Astrocyte (in vitro differentiated cells and primary cell): Measurements from ENCODE around the gene ATXN1.

Source experiments
- EZH2 ChIP-seq: IDR thresholded peaks from 2 replicates; pipeline ENCODE4 v1.6.1; 2012; ENCODE audit warnings: mild to moderate bottlenecking, low read length, inconsistent platforms; ENCODE audit not compliant: insufficient read depth
- TF ChIP-seq, protein P1 (sequence below): IDR thresholded peaks from 2 replicates; pipeline ENCODE4 v1.5.1; 2011; ENCODE audit warnings: low read depth, mild to moderate bottlenecking, inconsistent platforms, low read length, moderate library complexity; ENCODE audit not compliant: insufficient read depth

- TF ChIP-seq, protein P1, sequence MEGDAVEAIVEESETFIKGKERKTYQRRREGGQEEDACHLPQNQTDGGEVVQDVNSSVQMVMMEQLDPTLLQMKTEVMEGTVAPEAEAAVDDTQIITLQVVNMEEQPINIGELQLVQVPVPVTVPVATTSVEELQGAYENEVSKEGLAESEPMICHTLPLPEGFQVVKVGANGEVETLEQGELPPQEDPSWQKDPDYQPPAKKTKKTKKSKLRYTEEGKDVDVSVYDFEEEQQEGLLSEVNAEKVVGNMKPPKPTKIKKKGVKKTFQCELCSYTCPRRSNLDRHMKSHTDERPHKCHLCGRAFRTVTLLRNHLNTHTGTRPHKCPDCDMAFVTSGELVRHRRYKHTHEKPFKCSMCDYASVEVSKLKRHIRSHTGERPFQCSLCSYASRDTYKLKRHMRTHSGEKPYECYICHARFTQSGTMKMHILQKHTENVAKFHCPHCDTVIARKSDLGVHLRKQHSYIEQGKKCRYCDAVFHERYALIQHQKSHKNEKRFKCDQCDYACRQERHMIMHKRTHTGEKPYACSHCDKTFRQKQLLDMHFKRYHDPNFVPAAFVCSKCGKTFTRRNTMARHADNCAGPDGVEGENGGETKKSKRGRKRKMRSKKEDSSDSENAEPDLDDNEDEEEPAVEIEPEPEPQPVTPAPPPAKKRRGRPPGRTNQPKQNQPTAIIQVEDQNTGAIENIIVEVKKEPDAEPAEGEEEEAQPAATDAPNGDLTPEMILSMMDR, result no peak
- no peak for TF ChIP-seq EZH2
Observed at GRCh38 chr6:16510245-16510644, 251.0 kb downstream of the ATXN1 start.
